KMS-11 (cell line): ENCODE data around the gene SPEM3.

Experiments used
- H2AFZ ChIP-seq: fragments of 200-600 bp; sonication (generic); 2 replicates; pipeline ENCODE4 v1.6.1; 2016; ENCODE audit warnings: antibody characterized with exemption, mixed run types, low read depth
- H3K27ac ChIP-seq: fragments of 200-600 bp; sonication (generic); 2 replicates; pipeline ENCODE4 v1.6.1; 2016; ENCODE audit warnings: mild to moderate bottlenecking, mixed run types
- H3K27me3 ChIP-seq: fragments of 200-600 bp; sonication (generic); 2 replicates; pipeline ENCODE4 v1.6.1; 2017; ENCODE audit warnings: mild to moderate bottlenecking, low read depth, mixed run types, moderate library complexity; ENCODE audit not compliant: insufficient read depth
- H3K36me3 ChIP-seq: fragments of 200-600 bp; sonication (generic); 2 replicates; pipeline ENCODE4 v1.6.1; 2017; ENCODE audit warnings: mild to moderate bottlenecking, mixed run types; ENCODE audit not compliant: insufficient read depth
- H3K4me1 ChIP-seq: fragments of 200-600 bp; sonication (generic); 2 replicates; pipeline ENCODE4 v1.6.1; 2016; ENCODE audit warnings: mild to moderate bottlenecking, low read depth, mixed run types; ENCODE audit not compliant: poor library complexity, severe bottlenecking
- H3K4me2 ChIP-seq: fragments of 200-600 bp; sonication (generic); 2 replicates; pipeline ENCODE4 v1.7.0; 2016; ENCODE audit warnings: mild to moderate bottlenecking, mixed run types
- H3K4me3 ChIP-seq: fragments of 200-600 bp; sonication (generic); IDR thresholded peaks from 2 replicates; pipeline ENCODE4 v1.6.1; 2017; ENCODE audit warnings: low read depth, low read length, mixed read lengths; ENCODE audit not compliant: insufficient read depth
- H3K79me2 ChIP-seq: fragments of 200-600 bp; sonication (generic); 2 replicates; pipeline ENCODE4 v1.6.1; 2016; ENCODE audit warnings: low read depth, mixed run types; ENCODE audit not compliant: insufficient read depth
- H3K9ac ChIP-seq: fragments of 200-600 bp; sonication (generic); 2 replicates; pipeline ENCODE4 v1.6.1; 2016; ENCODE audit warnings: mild to moderate bottlenecking, mixed run types
- H4K20me1 ChIP-seq: fragments of 200-600 bp; sonication (generic); 2 replicates; pipeline ENCODE4 v1.6.1; 2016; ENCODE audit warnings: mild to moderate bottlenecking, mixed run types; ENCODE audit not compliant: insufficient read depth
- TF ChIP-seq, protein P1 (sequence below): fragments of 200-600 bp; sonication (generic); conservative IDR thresholded peaks from 2 replicates; pipeline ENCODE4 v1.6.1; 2017; ENCODE audit warnings: low read depth, mild to moderate bottlenecking, antibody characterized with exemption, low read length, moderate library complexity, mixed read lengths

Gene SPEM3

GRCh38 chr17:7405350-7406234 is 23.1 kb upstream of the SPEM3 start:
- no peak overlapping the region for H3K9ac ChIP-seq
- no peaks in the 10 kb centered on the region for H3K79me2 ChIP-seq
- no peak overlapping the region for H3K4me2 ChIP-seq
- no peaks in the 10 kb centered on the region for H3K36me3 ChIP-seq
- H3K4me3 ChIP-seq, result no peak overlapping the region
- no peak overlapping the region for H3K27ac ChIP-seq
- no peaks in the 10 kb centered on the region for H4K20me1 ChIP-seq
- H3K27me3 ChIP-seq, result no peaks in the 10 kb centered on the region
- no peaks in the 10 kb centered on the region for H3K4me1 ChIP-seq
- TF ChIP-seq, protein P1, sequence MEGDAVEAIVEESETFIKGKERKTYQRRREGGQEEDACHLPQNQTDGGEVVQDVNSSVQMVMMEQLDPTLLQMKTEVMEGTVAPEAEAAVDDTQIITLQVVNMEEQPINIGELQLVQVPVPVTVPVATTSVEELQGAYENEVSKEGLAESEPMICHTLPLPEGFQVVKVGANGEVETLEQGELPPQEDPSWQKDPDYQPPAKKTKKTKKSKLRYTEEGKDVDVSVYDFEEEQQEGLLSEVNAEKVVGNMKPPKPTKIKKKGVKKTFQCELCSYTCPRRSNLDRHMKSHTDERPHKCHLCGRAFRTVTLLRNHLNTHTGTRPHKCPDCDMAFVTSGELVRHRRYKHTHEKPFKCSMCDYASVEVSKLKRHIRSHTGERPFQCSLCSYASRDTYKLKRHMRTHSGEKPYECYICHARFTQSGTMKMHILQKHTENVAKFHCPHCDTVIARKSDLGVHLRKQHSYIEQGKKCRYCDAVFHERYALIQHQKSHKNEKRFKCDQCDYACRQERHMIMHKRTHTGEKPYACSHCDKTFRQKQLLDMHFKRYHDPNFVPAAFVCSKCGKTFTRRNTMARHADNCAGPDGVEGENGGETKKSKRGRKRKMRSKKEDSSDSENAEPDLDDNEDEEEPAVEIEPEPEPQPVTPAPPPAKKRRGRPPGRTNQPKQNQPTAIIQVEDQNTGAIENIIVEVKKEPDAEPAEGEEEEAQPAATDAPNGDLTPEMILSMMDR, result no peak
- H2AFZ ChIP-seq, result no peak overlapping the region

DNA sequence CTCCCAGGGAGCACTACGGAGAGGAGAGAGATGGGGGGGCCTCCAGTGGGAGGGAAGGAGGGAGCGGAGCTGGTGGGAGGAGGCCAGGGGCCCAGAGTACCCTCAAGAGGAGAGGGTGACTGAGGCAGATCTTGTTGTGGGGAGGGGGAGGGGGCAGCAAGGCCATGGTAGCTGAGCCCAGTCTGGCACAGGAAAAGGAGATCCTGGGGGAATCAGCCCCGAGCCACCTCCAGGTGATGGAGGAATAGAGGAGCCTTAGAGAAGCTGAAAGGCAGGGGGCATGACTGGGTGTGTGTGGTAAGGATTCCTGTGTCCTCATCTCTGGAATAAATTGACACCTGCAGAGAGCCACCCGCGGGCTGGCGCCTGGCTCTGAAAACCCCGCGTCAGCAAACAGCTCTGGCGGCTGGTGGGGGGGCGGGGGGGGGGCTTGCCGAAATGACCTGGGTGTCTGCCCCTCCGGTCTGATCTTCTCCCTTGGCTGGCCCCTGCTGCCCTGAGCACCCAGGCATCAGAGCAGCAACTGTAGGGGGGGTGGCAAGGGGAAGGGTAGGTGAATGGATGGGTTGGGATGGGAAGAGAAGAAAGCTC is 22.3 kb upstream of the SPEM3 start:
- Histone ChIP-seq H3K4me3 (no peak overlapping the region), H3K4me2 (no peak overlapping the region), H4K20me1 (no peaks in the 10 kb centered on the region), H3K79me2 (no peaks in the 10 kb centered on the region), H3K27ac (no peak overlapping the region), H2AFZ (no peak overlapping the region), H3K36me3 (no peaks in the 10 kb centered on the region), H3K4me1 (no peaks in the 10 kb centered on the region), H3K9ac (no peak overlapping the region), H3K27me3 (no peaks in the 10 kb centered on the region)
- TF ChIP-seq, protein P1, result no peak

GRCh38 chr17:7407082-7407481 is 21.6 kb upstream of the SPEM3 start:
- H3K27me3 ChIP-seq, result no peaks in the 10 kb centered on the region
- no peak overlapping the region for H3K4me2 ChIP-seq
- no peak overlapping the region for H3K9ac ChIP-seq

DNA sequence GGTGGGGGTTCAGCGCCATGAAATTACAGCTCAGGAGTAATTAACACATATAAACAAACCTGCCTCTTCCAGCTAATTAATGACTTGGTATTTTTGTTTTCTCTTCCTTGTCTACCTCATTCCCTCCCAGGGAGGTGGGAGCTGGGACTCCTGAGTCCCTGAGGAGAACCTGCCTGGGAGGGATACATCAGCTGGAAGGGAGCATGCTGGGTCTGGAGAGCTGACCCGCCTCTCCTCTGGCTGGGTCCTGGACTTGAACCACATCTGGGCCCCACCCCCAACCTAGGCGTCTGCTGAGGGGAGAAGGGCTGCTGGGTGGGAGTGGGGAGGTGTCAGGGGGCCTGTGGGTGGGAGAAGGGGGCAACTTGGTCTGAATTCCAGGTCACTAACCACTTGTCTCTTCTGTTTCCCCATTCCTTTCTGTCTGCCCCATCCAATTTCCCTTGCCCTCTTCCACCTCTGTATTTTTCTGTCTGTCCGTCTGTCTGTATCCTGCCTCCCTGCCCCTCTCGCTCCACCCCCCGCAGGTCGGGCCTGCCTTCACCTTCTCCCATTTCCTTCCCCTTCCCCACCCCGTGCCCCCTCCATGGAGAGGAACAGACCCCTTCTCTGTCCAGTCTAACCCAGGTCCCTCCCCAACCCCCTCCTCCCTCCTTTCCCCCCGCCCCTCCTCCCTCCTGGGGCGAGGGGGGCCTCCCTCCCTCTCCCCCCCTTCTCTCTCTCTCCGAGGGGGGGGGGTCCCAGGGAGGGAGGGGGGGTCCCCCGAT is 21.0 kb upstream of the SPEM3 start, which contains the start of gene NLGN2:
TSS of gene NLGN2 (plus strand) at position 361 of the 767 bp plus-strand sequence. CDS start 411 bp downstream, outside the sequence.
- H3K4me1 ChIP-seq, result no peaks in the 10 kb centered on the region
- TF ChIP-seq, protein P1, result no peak
- no peak within 1 kb of the TSS for H3K9ac ChIP-seq
- H3K4me3 ChIP-seq, result no peak within 1 kb of the TSS
- no peaks in the 10 kb centered on the region for H4K20me1 ChIP-seq
- H3K36me3 ChIP-seq, result no peaks in the 10 kb centered on the region
- no peak within 1 kb of the TSS for H3K4me2 ChIP-seq
- H3K27ac ChIP-seq, result no peak within 1 kb of the TSS
- H3K27me3 ChIP-seq, result no peaks in the 10 kb centered on the region
- no peak within 1 kb of the TSS for H2AFZ ChIP-seq
- no peaks in the 10 kb centered on the region for H3K79me2 ChIP-seq

More at GRCh38 chr17:7407082-7407481, 21.6 kb upstream of the SPEM3 start:
- TF ChIP-seq, protein P1, result no peak
- Histone ChIP-seq H3K4me1 (no peaks in the 10 kb centered on the region), H3K27ac (no peak overlapping the region), H3K4me3 (no peak overlapping the region), H3K36me3 (no peaks in the 10 kb centered on the region), H3K79me2 (no peaks in the 10 kb centered on the region), H4K20me1 (no peaks in the 10 kb centered on the region), H2AFZ (no peak overlapping the region)
